CD4-positive, alpha-beta T cell treated with Interleukin-1 beta for 1 hour (primary cell): ENCODE data around the gene TLR6.

Experiments used
- DNase-seq, 2 donors: peaks; one replicate each; pipeline ENCODE4 v3.0.0-alpha.2; 2020 to 2022

The TLR6 gene

GRCh38 chr4:38856524-38857337 lies at the start of gene TLR6:
TLR6 (minus strand) TSS chr4:38856817; CDS start chr4:38829473, 27,344 bp downstream.
- peak; percentile 66 to 78 for DNase-seq

GRCh38 chr4:38905652-38906385 lies 49.2 kb upstream of the TLR6 start:
- no peak for DNase-seq

- no peak for DNase-seq
Observed at GRCh38 chr4:38904682-38905081, 48.1 kb upstream of the TLR6 start.

- DNase-seq, result no peak
Observed at GRCh38 chr4:38904090-38904666, 47.6 kb upstream of the TLR6 start.

- DNase-seq, result peak in 1 of 2 donors; percentile 53
Observed at GRCh38 chr4:38902695-38903094, 46.1 kb upstream of the TLR6 start.

GRCh38 chr4:38902221-38902620 lies 45.6 kb upstream of the TLR6 start:
- no peak for DNase-seq

- DNase-seq, result no peak
Observed at GRCh38 chr4:38898245-38898644, 41.6 kb upstream of the TLR6 start.

- no peak for DNase-seq
Observed at GRCh38 chr4:38896940-38897339, 40.3 kb upstream of the TLR6 start.

GRCh38 chr4:38894322-38894982 lies 37.8 kb upstream of the TLR6 start:
- no peak for DNase-seq

GRCh38 chr4:38891051-38891983 lies 34.7 kb upstream of the TLR6 start:
- DNase-seq, result no peak

- no peak for DNase-seq
Observed at GRCh38 chr4:38889143-38889542, 32.5 kb upstream of the TLR6 start.

- DNase-seq, result no peak
Observed at GRCh38 chr4:38884254-38884653, 27.6 kb upstream of the TLR6 start.

- no peak for DNase-seq
Observed at GRCh38 chr4:38876636-38877035, 20.0 kb upstream of the TLR6 start.

- no peak for DNase-seq
Observed at GRCh38 chr4:38873290-38873944, 16.8 kb upstream of the TLR6 start.

- DNase-seq, result no peak
Observed at GRCh38 chr4:38872620-38873019, 16.0 kb upstream of the TLR6 start.

- no peak for DNase-seq
Observed at GRCh38 chr4:38871593-38871992, 15.0 kb upstream of the TLR6 start.

- DNase-seq, result no peak
Observed at GRCh38 chr4:38870098-38870808, 13.6 kb upstream of the TLR6 start.

- no peak for DNase-seq
Observed at GRCh38 chr4:38869511-38869910, 12.9 kb upstream of the TLR6 start.

GRCh38 chr4:38868059-38868960 lies 11.7 kb upstream of the TLR6 start:
- DNase-seq, result no peak
